ENCODE results near the gene CPEB3.

The CPEB3 gene

DNA sequence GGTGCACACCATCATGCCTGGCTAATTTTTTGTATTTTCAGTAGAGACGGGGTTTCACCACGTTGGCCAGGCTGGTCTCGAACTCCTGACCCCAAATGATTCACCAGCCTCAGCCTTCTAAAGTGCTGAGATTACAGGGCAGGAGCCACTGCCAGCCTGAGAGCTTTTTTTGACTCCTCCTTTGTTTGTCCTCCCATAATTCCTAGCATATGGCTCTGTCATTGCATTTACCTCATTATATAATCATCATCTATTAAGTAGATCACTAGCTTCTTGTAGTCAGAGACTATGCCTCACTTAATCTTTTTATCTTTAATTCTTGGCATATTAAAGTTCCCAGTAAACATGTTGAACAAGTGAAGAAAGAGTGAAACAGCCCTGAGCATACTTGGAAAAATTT lies 82.1 kb downstream of the CPEB3 start:
- Histone ChIP-seq H3K4me3 (ENCODE audit: low read depth in 1 of 2, low read length in 1 of 2) (no peak overlapping the region), H3K36me3 (peaks cover 7% of the 10 kb centered on the region), H3K4me1 (ENCODE audit: control insufficient read depth in 1 of 2, insufficient read depth in 1 of 2, low read depth in 1 of 2, low read length in 1 of 2) (peaks cover 0 to 7% of the 10 kb centered on the region in 2 experiments), H3K9me3 (no peaks in the 10 kb centered on the region), H3K27me3 (no peaks in the 10 kb centered on the region), H3K27ac (no peak overlapping the region)
- no peak for TF ChIP-seq CTCF (IDR thresholded peaks at IDR 0.05)

DNA sequence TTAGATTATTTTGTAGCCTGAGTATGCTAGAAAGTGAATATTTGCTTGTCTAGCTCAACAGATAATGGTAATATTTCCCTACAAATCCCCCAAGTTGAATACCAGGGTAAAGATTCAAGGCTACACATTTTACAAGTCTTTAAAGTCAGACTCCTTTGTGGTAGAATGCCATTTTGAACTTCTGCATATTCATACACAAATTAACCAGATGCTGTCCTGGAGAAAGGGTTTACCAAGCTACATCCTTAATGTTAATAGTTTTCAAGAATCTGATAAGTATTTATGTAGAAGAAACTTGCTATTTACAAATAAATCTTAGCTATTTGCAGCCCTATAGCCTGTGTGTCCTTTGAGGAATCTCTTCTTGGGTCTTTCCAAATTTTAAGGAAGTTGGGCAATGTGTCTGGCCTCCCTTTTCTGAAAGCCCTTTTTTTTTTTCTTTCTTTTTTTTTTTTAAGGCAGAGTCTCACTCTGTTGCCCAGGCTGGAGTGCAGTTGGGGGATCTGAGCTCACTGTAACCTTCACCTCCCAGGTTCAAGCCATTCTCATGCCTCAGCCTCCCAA lies 82.6 kb downstream of the CPEB3 start:
- Histone ChIP-seq H3K36me3 (peaks cover 7% of the 10 kb centered on the region), H3K27me3 (no peaks in the 10 kb centered on the region), H3K27ac (no peak overlapping the region), H3K9me3 (no peaks in the 10 kb centered on the region), H3K4me1 (ENCODE audit: control insufficient read depth in 1 of 2, insufficient read depth in 1 of 2, low read depth in 1 of 2, low read length in 1 of 2) (peaks cover 0 to 7% of the 10 kb centered on the region in 2 experiments), H3K4me3 (ENCODE audit: low read depth in 1 of 2, low read length in 1 of 2) (no peak overlapping the region)
- no peak for TF ChIP-seq CTCF (IDR thresholded peaks at IDR 0.05)

DNA sequence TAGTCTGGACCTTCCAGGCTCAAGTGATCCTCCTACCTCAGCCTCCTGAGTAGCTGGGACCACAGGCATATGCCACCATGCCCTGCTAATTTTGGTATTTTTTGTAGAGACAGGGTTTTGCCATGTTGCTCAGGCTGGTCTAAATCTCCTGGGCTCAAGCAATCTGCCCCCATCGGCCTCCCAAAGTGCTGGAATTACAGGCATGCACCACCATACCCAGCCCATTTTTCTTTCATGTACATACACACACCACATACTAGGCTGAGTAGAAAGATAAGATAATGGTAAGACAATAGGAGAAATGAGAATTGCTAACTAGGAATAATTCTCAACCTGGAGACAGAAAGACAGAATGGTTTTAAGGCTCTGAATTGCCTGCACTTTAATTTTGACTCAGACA lies 83.8 kb downstream of the CPEB3 start:
- TF ChIP-seq CTCF (IDR thresholded peaks at IDR 0.05): no peak
- Histone ChIP-seq H3K27me3 (no peaks in the 10 kb centered on the region), H3K9me3 (no peaks in the 10 kb centered on the region), H3K27ac (no peak overlapping the region), H3K4me1 (ENCODE audit: control insufficient read depth in 1 of 2, insufficient read depth in 1 of 2, low read depth in 1 of 2, low read length in 1 of 2) (peaks cover 0 to 7% of the 10 kb centered on the region in 2 experiments), H3K4me3 (ENCODE audit: low read depth in 1 of 2, low read length in 1 of 2) (no peak overlapping the region), H3K36me3 (peaks cover 7% of the 10 kb centered on the region)

DNA sequence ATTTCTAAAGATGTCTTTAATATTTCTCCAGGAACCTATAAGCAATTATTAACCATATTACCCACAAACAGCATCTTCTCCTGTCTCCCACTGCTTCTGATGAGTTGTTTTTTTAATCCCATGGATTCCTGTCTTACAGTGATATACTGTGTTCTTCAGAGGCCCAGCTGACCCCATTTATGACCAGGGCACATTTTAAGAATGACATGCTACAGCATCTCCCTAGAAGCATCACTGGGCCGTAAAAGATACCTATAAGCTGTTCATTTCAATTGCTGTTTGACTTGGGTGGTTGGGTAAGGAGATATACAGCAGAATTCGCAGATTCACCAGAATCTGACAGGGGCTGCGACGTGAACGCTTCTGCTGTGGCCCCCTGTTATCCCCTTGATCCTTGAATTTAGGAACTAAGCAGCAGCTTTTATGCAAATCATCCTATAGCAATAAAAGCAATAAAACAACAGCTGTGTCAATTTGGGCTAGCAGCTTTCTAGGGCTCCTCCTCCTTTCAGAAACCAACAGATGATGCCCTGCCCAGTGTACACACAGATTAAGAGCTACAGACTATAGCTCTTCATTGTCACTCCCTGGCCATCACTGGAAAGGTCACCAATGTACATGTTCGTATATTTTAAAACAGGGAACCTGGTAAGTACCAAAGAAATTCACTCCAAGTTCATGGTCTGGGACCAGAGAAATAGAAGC lies 86.8 kb downstream of the CPEB3 start:
- Histone ChIP-seq H3K4me1 (ENCODE audit: control insufficient read depth in 1 of 2, insufficient read depth in 1 of 2, low read depth in 1 of 2, low read length in 1 of 2) (peaks cover 0 to 7% of the 10 kb centered on the region in 2 experiments), H3K4me3 (ENCODE audit: low read depth in 1 of 2, low read length in 1 of 2) (no peak overlapping the region), H3K9me3 (no peaks in the 10 kb centered on the region), H3K27me3 (no peaks in the 10 kb centered on the region), H3K27ac (no peak overlapping the region), H3K36me3 (peaks cover 7% of the 10 kb centered on the region)
- no peak for TF ChIP-seq CTCF (IDR thresholded peaks at IDR 0.05)

DNA sequence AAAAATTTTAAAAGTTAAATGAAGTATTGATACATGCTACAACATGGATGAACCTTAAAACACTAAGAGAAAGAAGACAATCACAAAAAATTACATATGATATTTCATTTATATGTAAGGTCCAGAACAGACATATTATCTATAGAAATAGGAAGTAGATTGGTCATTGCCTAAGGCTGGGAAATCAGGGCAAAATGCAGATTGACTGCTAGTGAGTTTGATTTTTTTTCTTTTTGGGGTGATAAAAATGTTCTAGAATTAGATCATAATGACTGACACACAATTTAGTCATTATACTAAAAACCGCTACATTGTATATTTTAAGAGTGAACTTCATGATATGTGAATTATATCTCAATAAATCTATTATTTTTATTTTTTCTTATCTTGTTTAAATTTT lies 88.3 kb downstream of the CPEB3 start:
- Histone ChIP-seq H3K27me3 (no peaks in the 10 kb centered on the region), H3K4me1 (ENCODE audit: control insufficient read depth in 1 of 2, insufficient read depth in 1 of 2, low read depth in 1 of 2, low read length in 1 of 2) (no peaks in the 10 kb centered on the region), H3K36me3 (peaks cover 6% of the 10 kb centered on the region), H3K9me3 (no peaks in the 10 kb centered on the region), H3K27ac (no peak overlapping the region), H3K4me3 (ENCODE audit: low read depth in 1 of 2, low read length in 1 of 2) (no peak overlapping the region)
- no peak for TF ChIP-seq CTCF (IDR thresholded peaks at IDR 0.05)

Measured in neutrophil (primary cell).